A204.1 (cell line): ENCODE results near the gene TMEM51.

Source experiments
- FAIRE-seq: peaks from 2 replicates; lab custom pipeline; 2012; peaks lifted over from hg19 to GRCh38; lab: Jason Lieb, UNC

The TMEM51 gene

GRCh38 chr1:15246960-15247614 lies 93.5 kb downstream of the TMEM51 start, which contains the start of gene FHAD1:
Gene FHAD1 (plus strand): TSS chr1:15247223. CDS start chr1:15251785, 4,562 bp downstream.
- no peak for FAIRE-seq

DNA sequence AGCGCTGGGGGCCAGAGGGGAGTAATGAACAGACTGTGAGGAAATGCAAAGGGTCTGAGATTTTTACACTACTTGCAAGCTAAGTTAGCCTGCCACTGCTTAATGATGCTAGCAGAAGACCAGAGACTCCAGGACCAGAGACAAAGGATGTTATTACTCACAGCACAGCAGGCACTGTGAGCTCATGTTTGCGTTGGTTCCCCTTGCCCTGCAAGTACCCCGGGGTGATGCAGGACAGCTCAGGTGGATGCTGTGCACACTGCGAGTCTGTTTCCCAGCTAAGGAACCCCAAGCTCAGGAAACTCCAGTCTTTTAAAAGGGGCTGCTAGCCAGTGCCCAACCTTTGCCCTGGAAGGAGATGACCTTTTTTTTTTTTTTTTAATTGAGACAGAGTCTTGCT lies 94.7 kb downstream of the TMEM51 start:
- no peak for FAIRE-seq

- FAIRE-seq = no peak
These were observed 95.5 kb downstream of the TMEM51 start for GRCh38 chr1:15249081-15249480.

DNA sequence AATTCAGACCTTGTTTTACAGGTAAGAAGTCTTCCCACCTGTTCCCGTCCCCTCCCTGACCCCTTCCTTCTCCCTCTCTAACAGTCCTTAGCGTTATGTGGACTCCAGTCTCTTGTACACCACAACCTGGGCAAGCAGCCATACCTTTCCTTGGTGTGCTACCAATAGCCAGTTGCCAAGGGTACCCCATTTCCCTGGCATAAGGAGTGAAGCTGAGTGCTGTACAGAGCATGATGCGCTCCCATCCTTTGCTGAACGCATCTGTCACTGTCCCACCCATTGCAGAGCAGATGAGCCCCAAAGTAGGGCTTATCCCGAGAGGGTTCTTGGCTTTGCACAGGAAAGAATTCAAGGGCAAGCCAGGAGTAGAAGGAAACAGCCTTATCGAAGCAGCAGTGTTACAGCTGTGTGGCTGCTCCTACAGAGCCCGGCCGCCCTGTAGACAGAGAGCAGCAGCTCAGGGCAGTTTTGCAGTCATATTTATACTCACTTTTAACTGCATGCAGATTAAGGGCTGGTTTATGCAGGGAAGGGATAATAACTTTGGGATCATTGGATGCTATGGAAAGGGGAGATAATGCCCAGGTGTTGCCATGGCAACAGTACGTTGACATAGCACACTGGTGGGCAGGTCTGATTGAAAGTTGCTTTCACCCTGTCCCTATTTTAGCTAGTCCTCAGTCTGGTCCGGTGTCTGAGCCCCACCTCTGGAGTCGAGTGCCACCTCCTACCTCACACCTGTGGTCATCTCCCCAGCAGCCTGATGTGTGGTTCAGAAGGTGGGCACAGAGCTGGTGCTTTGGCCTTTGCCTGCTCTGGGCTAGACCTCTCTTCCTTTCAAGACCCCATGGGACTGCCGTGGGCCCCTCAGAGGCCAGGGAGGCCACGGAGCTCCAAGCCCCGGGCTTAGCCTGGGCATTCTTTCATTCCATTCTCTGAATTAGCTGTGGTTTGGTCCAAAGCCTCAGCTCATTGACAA lies 98.6 kb downstream of the TMEM51 start:
- no peak for FAIRE-seq

DNA sequence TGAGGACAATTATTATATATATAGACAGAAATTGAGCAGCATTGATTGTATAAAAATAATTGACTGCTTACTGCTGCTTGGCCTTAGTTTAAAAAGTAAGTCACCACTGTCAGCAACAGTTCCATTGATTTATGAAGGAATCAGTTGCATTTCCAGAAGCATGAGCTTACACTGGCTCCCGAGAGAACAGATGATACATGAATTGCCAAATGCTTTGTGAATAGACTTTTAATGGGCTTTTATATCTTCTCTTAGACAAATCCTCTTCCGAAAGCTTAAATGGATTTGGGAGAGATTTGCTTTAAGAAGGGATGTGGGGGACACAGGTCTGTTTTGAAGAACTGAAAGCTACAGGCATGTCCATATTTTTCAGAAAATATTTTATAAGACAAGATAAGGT lies 101.0 kb downstream of the TMEM51 start:
- FAIRE-seq = no peak

DNA sequence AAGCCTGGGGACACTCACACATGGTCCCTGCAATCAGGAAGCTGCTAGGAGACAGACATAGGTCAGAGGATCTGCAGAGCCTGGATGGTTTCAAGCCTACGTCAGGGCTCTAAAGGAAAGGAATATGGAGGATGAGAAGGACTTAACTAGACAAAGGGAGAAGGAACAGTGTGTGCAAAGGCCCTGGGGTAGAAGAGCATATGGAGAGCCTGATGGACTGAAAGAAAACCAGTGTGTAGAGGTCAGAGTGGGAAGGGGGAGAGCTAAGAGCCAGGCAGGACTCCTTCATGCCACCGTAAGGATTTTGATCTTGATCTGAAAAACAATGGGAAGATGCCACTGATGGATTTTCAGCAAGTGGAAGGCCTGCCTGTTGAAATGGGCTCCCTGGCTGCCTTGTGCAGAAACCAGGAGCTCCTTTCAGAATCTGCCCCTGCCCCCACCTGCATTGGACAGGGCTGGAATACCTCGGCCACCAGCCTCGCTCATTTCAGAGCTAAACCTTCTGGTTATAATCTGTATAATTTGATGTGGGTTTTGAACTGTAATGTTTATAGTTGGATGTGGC lies 102.1 kb downstream of the TMEM51 start:
- no peak for FAIRE-seq

- FAIRE-seq = no peak
These were observed 103.0 kb downstream of the TMEM51 start for GRCh38 chr1:15256584-15256983.

DNA sequence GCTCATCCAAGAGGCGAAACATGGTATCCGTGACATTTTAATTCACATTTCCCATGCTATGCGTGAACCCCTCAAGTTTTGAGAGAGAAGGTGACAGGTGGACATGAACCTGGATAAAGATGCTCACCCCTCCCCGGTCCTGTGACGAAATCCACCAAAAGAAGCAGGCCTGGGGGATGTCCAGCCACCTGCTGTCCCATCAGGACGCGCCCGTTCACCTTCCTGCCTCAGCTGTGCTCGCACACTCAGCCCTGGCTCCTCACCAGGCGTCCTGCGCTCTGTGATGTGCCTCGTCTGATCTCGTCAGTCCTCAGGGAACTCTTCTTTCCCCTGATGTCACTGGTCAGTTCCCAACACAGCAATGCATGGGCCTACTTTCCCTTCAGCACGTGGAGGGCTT lies 103.8 kb downstream of the TMEM51 start:
- FAIRE-seq = no peak

- no peak for FAIRE-seq
These were observed 105.5 kb downstream of the TMEM51 start for GRCh38 chr1:15258833-15259621.

GRCh38 chr1:15259622-15260007 lies 106.1 kb downstream of the TMEM51 start:
- FAIRE-seq = no peak

- no peak for FAIRE-seq
These were observed 107.0 kb downstream of the TMEM51 start for GRCh38 chr1:15260418-15261154.

- no peak for FAIRE-seq
These were observed 107.8 kb downstream of the TMEM51 start for GRCh38 chr1:15261155-15262002.

GRCh38 chr1:15262003-15262377 lies 108.4 kb downstream of the TMEM51 start:
- FAIRE-seq = no peak

DNA sequence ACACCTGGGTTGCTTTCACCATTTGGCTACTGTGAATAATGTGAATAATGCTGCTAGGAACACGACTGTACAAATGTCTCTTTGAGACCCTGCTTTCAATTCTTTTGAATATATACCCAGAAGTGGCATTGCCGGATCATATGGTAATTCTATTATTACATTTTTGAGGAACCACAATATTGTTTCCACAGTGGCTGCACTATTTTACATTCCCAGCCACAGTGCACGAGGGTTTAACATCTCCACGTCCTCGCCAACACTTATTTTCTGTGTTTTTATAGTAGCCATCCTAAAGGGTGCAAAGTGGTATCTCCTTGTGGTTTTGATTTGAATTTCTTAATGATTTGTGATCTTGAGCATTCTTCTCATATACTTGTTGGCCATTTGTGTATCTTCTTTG lies 109.2 kb downstream of the TMEM51 start:
- no peak for FAIRE-seq

DNA sequence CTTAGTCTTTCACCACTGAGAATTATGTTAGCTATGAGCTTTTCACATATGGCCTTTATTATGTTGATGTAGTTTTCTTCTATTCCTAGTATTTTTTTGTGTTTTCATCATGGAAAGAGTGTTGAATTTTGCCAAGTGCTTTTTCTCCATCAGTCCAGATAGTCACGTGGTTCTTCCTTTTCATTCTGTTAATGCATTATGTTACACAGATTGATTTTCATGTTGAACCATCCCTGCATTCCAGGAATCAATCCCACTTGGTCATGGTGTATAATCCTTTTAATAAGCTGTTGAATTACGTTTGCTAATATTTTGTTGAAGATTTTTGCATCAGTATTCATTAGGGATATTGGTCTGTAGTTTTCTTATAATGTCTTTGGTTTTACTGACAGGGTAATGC lies 111.2 kb downstream of the TMEM51 start:
- FAIRE-seq = no peak
